Measurements from ENCODE around the gene PPP1R7.

DNA sequence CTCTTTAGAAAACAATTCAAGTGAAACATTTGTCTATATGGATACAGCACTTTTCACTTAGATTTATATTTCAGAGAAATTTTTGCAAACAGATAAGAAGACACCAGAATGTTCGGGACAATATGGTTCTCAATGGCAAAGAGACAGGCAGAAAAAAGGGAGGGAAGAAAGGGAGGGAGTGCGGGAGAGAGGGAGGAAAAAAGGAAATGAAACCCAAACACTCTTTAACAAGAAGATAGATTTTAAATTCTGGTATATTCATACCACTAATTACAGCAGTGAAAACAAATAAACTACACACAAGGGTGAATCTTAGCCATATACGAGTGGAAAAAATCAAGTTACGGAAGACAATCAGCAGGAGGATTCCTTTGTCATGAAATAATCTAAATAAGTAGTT is 4.0 kb upstream of the PPP1R7 start:
- no peak for TF ChIP-seq POLR2A (IDR thresholded peaks at IDR 0.05; ENCODE audit: low read depth, low read length)
- no peak for TF ChIP-seq CEBPB (IDR thresholded peaks at IDR 0.05; ENCODE audit: low read depth, low read length)
- TF ChIP-seq MAFK (IDR thresholded peaks at IDR 0.05; ENCODE audit: low read depth, low read length): no peak
- no peak for TF ChIP-seq BHLHE40 (IDR thresholded peaks at IDR 0.05; ENCODE audit: low read depth, low read length)
- TF ChIP-seq, protein P1, sequence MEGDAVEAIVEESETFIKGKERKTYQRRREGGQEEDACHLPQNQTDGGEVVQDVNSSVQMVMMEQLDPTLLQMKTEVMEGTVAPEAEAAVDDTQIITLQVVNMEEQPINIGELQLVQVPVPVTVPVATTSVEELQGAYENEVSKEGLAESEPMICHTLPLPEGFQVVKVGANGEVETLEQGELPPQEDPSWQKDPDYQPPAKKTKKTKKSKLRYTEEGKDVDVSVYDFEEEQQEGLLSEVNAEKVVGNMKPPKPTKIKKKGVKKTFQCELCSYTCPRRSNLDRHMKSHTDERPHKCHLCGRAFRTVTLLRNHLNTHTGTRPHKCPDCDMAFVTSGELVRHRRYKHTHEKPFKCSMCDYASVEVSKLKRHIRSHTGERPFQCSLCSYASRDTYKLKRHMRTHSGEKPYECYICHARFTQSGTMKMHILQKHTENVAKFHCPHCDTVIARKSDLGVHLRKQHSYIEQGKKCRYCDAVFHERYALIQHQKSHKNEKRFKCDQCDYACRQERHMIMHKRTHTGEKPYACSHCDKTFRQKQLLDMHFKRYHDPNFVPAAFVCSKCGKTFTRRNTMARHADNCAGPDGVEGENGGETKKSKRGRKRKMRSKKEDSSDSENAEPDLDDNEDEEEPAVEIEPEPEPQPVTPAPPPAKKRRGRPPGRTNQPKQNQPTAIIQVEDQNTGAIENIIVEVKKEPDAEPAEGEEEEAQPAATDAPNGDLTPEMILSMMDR (conservative IDR thresholded peaks at IDR 0.05; ENCODE audit: low read depth, low read length): no peak
- no peak for TF ChIP-seq ELK1 (IDR thresholded peaks at IDR 0.05; ENCODE audit: borderline replicate concordance, low read depth, low read length)
- no peak for TF ChIP-seq RFX5 (IDR thresholded peaks at IDR 0.05; ENCODE audit: low read depth, low read length)

All from IMR-90 (cell line).